Measurements from ENCODE around the gene TBC1D24. TPM values are rescaled to one million over a fixed set of nuclear protein-coding genes. Genes with fewer than 3 reads are reported as not detected.
A peak's percentile ranks its signal among the peaks of the same experiment; 100 is the strongest.

TBC1D24 gene
- total RNA-seq, 2 experiments from 2014 or later, result 18.7 to 23.3 TPM

DNA sequence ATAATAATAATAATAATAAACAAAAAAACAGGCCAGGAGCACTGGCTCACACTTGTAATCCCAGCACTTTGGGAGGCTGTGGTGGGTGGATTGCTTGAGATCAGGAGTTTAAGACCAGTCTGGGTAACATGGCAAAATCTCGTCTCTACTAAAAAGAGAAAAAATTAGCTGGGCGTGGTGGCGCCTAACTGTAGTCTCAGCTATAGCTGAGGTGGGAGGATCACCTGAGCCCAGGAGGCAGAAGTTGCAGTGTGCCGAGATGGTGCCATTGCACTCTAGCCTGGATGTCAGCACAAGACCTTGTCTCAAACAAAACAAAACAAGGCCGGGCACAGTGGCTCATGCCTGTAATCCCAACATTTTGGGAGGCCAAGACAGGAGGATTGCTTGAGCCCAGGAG lies 20.1 kb downstream of the TBC1D24 start:
- no peak overlapping the region for H3K27ac Mint-ChIP-seq
- no peak for DNase-seq
- no peak overlapping the region for H3K4me3 Mint-ChIP-seq
- peaks cover 2% of the 10 kb centered on the region for H3K36me3 Mint-ChIP-seq
- no peaks in the 10 kb centered on the region for H3K4me1 Mint-ChIP-seq
- CTCF ChIA-PET, result interaction anchor here (1.5 kb wide), 1 partner anchor 155 kb away, joined by 3 read pairs; the partner anchor contains the start of gene ABCA3
- H3K9me3 Mint-ChIP-seq (ENCODE audit: low read depth), result no peaks in the 10 kb centered on the region
- no peaks in the 10 kb centered on the region for H3K27me3 Mint-ChIP-seq
- ATAC-seq, result no peak

DNA sequence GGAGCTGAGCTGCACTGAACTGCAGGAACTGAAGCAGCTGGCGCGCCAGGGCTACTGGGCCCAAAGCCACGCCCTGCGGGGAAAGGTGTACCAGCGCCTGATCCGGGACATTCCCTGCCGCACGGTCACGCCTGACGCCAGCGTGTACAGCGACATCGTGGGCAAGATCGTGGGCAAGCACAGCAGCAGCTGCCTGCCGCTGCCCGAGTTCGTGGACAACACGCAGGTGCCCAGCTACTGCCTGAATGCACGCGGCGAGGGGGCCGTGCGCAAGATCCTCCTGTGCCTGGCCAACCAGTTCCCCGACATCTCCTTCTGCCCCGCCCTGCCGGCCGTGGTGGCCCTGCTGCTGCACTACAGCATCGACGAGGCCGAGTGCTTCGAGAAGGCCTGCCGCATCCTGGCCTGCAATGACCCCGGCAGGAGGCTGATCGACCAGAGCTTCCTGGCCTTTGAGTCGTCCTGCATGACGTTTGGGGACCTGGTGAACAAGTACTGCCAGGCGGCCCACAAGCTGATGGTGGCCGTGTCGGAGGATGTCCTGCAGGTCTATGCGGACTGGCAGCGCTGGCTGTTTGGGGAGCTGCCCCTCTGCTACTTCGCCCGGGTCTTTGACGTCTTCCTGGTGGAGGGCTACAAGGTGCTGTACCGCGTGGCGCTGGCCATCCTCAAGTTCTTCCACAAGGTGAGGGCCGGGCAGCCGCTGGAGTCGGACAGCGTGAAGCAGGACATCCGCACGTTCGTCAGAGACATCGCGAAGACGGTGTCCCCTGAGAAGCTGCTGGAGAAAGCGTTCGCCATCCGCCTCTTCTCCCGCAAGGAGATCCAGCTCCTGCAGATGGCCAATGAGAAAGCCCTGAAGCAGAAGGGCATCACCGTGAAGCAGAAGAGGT lies 21.5 kb downstream of the TBC1D24 start:
- no peak overlapping the region for H3K4me3 Mint-ChIP-seq
- H3K27me3 Mint-ChIP-seq, result no peaks in the 10 kb centered on the region
- H3K27ac Mint-ChIP-seq, result no peak overlapping the region
- no peaks in the 10 kb centered on the region for H3K4me1 Mint-ChIP-seq
- ATAC-seq (no peak), DNase-seq (no peak)
- peaks cover 2% of the 10 kb centered on the region for H3K36me3 Mint-ChIP-seq
- CTCF ChIA-PET, result interaction anchor here (0.6 to 1.3 kb wide), 2 partner anchors 14 to 159 kb away, joined by 4 read pairs; no protein-coding TSS in a partner anchor
- H3K9me3 Mint-ChIP-seq (ENCODE audit: low read depth), result no peaks in the 10 kb centered on the region

DNA sequence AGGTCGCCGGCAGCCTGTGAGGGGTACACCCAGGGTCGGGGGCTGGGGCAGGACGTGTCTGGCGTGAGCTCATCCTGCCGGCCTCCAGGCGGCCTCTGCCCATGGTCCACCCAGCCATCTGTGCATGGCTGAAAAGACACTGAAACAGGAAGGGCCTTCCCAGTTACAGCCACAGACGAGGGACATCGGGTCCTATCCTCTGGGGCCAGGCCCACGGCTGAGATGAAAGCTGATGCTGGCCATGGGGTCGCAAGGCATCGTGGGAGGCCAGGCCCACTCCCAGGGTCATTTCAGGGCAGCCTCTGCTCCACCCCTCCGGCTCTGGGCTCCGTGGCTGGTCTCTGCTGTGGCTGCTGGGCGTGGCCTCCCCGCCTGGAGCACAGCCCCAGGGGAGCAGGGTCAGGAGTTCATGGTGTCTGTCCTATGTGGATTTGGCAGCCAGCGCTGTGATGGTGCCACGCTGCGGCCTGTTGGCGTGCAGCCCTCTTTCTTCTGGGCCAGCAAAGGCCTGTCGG lies 22.2 kb downstream of the TBC1D24 start:
- Mint-ChIP-seq H3K9me3 (ENCODE audit: low read depth) (no peaks in the 10 kb centered on the region), H3K27me3 (no peaks in the 10 kb centered on the region), H3K36me3 (peaks cover 2% of the 10 kb centered on the region), H3K4me1 (no peaks in the 10 kb centered on the region), H3K27ac (no peak overlapping the region), H3K4me3 (no peak overlapping the region)
- CTCF ChIA-PET, result no interaction called here
- DNase-seq (no peak), ATAC-seq (no peak)

DNA sequence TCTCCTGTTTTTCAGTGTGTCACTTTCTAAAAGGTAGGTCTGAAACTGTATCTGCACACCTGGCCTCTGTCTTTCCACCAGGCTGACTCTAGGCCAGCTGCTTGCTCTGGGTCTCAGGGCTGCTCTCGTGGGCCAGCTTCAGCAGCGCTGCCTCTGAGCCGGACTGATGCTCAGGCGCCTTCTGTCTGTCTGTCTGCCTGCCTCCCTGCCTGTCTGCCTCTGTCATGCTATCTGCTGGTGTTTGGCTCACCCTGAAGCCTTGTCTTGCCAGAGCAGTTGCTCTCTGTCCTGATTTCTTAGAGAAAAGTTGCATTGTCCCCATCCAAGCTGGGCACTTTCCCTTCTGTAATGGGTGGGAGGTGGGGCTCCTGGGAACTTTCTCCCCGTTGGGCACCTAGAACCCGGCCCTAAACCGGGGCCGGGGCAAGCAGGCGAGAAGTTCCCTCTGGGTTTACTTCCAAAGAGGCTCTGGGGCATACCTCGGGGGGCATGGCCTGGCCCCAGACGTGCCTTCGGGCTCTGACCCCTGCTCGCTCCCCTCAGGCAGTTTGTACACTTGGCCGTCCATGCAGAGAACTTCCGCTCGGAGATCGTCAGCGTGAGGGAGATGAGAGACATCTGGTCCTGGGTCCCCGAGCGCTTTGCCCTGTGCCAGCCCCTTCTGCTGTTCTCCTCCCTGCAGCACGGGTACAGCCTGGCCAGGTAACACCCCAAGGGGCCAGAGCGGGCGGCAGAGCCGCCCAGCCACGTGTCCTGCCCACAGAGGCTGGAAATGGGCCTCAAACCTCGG lies 23.0 kb downstream of the TBC1D24 start:
- no peaks in the 10 kb centered on the region for H3K4me1 Mint-ChIP-seq
- DNase-seq (no peak), ATAC-seq (no peak)
- no peaks in the 10 kb centered on the region for H3K9me3 Mint-ChIP-seq (ENCODE audit: low read depth)
- peaks cover 2% of the 10 kb centered on the region for H3K36me3 Mint-ChIP-seq
- no peaks in the 10 kb centered on the region for H3K27me3 Mint-ChIP-seq
- no peak overlapping the region for H3K27ac Mint-ChIP-seq
- H3K4me3 Mint-ChIP-seq, result no peak overlapping the region
- CTCF ChIA-PET, result interaction anchor here (1.2 kb wide), 1 partner anchor 10 kb away, joined by 4 read pairs; no protein-coding TSS in a partner anchor

DNA sequence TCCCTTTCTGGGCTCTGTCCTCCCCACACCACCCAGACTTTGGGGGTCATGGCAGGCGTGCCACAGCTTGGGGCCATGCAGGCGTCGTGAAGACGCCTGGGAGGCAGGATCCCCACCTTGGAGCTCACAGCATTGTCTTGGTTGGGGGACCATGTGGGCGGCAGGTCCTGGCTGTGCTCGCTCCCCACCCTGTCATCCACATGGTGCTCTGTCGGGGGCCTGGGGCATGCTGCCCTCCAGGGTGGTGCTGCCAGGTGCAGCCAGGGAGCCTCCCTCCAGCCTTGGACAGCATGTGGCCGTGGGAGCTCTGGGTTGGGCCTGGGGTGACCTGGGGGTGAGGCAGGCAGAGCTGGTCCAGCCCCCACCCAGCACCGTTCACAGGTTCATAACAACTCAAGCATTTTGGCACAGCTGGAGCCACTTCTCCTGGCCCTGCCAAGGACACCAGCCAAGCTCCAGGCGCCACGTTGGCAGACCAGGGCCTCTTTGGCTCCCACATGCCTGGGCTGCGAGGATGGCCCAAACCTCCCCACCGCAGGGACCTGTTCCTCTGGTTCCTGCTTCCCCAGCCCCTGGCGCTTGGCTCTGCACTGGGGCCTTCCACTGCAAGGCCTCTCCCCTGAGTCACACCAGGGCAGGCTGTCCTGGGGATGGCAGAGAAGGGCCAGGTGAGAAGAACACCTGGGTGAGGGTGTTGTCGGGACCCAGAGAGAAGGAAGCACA lies 23.8 kb downstream of the TBC1D24 start:
- DNase-seq (no peak), ATAC-seq (no peak)
- CTCF ChIA-PET, result interaction anchor here (1.2 kb wide), 1 partner anchor 10 kb away, joined by 4 read pairs; no protein-coding TSS in a partner anchor
- Mint-ChIP-seq H3K4me1 (no peaks in the 10 kb centered on the region), H3K27me3 (no peaks in the 10 kb centered on the region), H3K36me3 (peaks cover 2% of the 10 kb centered on the region), H3K4me3 (no peak overlapping the region), H3K27ac (no peak overlapping the region), H3K9me3 (ENCODE audit: low read depth) (no peaks in the 10 kb centered on the region)

GRCh38 chr16:2499454-2499853 lies 24.5 kb downstream of the TBC1D24 start:
- Mint-ChIP-seq H3K27ac (no peak overlapping the region), H3K36me3 (peaks cover 2% of the 10 kb centered on the region), H3K9me3 (ENCODE audit: low read depth) (no peaks in the 10 kb centered on the region), H3K4me3 (no peak overlapping the region), H3K27me3 (no peaks in the 10 kb centered on the region), H3K4me1 (no peaks in the 10 kb centered on the region)
- no peak for ATAC-seq
- DNase-seq, result no peak
- CTCF ChIA-PET, result interaction anchor here (1.2 to 2.5 kb wide), 4 partner anchors 13 to 248 kb away, joined by 3 to 14 read pairs (median 11); partner anchors contain the start of genes ECI1 and TEDC2

DNA sequence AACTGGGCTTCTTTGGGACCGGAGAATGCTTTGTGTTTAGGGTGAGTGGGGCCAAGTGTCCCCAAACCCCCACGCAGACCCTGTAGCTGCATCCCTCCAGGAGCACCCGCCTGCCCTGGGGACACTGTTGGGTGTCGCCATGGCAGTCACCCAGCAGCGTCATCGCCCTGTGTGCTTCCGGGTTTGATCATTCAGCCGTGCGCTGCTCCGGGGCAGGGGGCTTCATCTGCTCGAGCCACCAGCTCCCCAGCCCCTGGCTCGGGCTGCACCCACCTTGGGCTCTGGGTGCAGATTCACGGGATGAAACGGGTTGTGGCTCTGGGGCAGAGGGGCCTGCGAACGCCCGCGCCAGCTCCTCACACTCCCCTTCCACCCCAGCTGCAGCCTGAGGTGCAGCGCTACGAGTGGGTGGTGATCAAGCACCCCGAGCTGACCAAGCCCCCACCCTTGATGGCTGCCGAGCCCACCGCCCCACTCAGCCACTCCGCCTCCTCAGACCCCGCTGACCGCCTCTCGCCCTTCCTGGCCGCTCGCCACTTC lies 25.0 kb downstream of the TBC1D24 start:
- Mint-ChIP-seq H3K36me3 (peaks cover 2% of the 10 kb centered on the region), H3K4me1 (no peaks in the 10 kb centered on the region), H3K4me3 (no peak overlapping the region), H3K27ac (no peak overlapping the region), H3K27me3 (no peaks in the 10 kb centered on the region), H3K9me3 (ENCODE audit: low read depth) (no peaks in the 10 kb centered on the region)
- no peak for ATAC-seq
- CTCF ChIA-PET, result interaction anchor here (1.2 to 2.5 kb wide), 9 partner anchors 10 to 249 kb away, joined by 3 to 14 read pairs (median 10); partner anchors contain the start of genes ECI1 and TEDC2
- no peak for DNase-seq

- H3K4me1 Mint-ChIP-seq, result no peaks in the 10 kb centered on the region
Observed at GRCh38 chr16:2500430-2500917, 25.5 kb downstream of the TBC1D24 start.

DNA sequence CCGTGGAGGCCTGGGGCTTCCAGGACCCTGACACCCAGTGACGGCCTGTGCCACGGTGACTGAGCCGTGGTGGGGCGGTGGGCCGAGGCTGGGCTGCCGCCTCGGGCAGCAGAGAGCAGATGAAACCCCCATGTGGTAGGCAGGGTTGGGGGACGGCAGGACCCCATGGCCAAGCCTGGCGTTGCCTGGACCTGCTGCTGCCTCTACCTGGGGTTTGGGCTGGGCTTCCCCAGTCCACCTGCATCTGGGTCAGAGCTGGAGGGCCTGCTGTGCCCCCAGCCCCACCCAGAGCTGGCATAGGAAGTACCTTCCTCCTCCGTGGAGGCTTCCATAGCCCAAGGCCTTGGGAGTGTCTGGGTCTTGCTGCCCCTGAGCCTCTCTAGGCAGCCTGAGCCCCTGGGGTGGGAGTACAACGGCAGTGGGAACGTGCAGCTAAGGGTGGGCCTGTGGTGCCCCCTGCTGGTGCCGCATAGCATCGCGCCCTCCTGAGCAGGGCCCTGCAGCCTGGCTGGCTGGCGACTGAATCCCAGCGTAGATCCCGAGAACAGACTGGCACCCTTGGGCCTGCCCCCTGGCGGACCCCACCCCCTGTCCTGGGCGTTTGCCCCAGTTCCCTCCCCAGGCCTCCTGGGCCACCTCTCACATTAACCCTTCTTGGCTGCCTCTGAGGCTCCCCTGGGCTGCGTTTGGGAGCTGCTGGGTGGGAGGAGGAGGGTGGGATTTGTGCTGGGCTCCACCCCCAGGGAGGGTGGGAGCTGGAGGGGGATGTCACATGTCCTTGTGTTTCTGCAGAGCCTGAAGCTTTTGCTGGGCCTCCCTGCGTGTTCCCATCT lies 26.2 kb downstream of the TBC1D24 start:
- no peaks in the 10 kb centered on the region for H3K27me3 Mint-ChIP-seq
- H3K9me3 Mint-ChIP-seq (ENCODE audit: low read depth), result no peaks in the 10 kb centered on the region
- no peak overlapping the region for H3K27ac Mint-ChIP-seq
- peak; percentile 84 for DNase-seq
- peak; percentile 98 for ATAC-seq
- peaks cover 2% of the 10 kb centered on the region for H3K36me3 Mint-ChIP-seq
- H3K4me3 Mint-ChIP-seq, result no peak overlapping the region
- CTCF ChIA-PET, result interaction anchor here (0.6 to 2.5 kb wide), 42 partner anchors 10 to 489 kb away, joined by 3 to 16 read pairs (median 5); partner anchors contain the start of genes ABCA3, AMDHD2, ATP6V0C and CCNF
- no peaks in the 10 kb centered on the region for H3K4me1 Mint-ChIP-seq

More at GRCh38 chr16:2500430-2500917, 25.5 kb downstream of the TBC1D24 start:
- no peak overlapping the region for H3K4me3 Mint-ChIP-seq
- CTCF ChIA-PET, result interaction anchor here (0.6 to 2.5 kb wide), 34 partner anchors 11 to 427 kb away, joined by 3 to 16 read pairs (median 5); partner anchors contain the start of genes ABCA3, AMDHD2, ATP6V0C and CCNF
- peaks cover 2% of the 10 kb centered on the region for H3K36me3 Mint-ChIP-seq
- DNase-seq (no peak), ATAC-seq (peak; percentile 6)
- H3K9me3 Mint-ChIP-seq (ENCODE audit: low read depth), result no peaks in the 10 kb centered on the region
- H3K27me3 Mint-ChIP-seq, result no peaks in the 10 kb centered on the region
- no peak overlapping the region for H3K27ac Mint-ChIP-seq

DNA sequence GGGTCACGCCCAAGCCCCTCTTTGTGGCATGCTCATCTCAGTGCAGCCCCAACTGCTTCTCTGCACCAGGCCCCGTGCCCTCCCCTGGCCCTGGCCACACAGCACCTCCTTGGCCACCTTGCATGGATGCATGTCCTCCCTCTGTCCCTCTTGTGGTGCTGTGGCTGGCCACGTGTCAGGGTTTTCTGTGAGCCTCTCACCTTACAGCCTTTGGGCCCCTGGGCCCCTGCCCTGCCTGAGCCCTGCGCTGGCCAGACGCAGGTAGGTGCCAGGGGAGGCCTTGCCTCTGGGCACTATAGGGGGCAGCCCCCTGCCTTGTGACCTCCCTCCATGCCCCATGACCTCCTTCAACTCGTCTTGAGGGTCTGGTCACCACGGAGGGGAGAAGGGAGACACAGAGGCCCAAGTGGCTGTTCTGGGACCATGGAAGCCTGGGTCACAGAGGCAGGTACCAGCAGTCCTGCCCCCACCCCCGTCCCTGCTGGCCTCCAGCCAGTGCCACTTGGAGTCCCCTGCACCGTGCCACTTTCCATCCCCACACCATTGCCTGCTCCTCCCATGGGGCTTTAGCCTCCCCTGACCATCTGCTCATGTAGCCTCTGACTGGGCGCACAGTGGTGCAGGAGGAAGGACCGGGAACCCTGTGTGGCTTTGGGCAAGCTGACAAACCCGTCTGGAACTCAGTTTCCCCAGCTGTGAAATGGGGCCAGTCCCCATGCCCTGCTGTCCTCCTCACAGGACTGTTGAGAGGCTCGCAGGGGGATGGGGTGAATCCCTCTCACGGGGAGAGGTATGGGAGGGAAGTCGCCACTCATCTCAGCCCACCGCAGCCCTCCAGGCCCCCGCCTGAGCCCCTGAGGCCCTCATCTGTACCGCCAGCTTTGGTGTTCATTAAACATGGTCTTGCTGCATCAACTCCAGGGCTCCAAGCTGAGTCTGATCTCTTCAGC lies 27.3 kb downstream of the TBC1D24 start:
- H3K36me3 Mint-ChIP-seq, result peaks cover 2% of the 10 kb centered on the region
- DNase-seq, result no peak
- no peak for ATAC-seq
- no peaks in the 10 kb centered on the region for H3K9me3 Mint-ChIP-seq (ENCODE audit: low read depth)
- no peak overlapping the region for H3K27ac Mint-ChIP-seq
- CTCF ChIA-PET, result interaction anchor here (0.6 to 2.5 kb wide), 33 partner anchors 9 to 490 kb away, joined by 3 to 16 read pairs (median 5); partner anchors contain the start of genes ABCA3, AMDHD2, ATP6V0C and ECI1
- H3K27me3 Mint-ChIP-seq, result no peaks in the 10 kb centered on the region
- peaks cover 2% of the 10 kb centered on the region for H3K4me1 Mint-ChIP-seq
- H3K4me3 Mint-ChIP-seq, result no peak overlapping the region

DNA sequence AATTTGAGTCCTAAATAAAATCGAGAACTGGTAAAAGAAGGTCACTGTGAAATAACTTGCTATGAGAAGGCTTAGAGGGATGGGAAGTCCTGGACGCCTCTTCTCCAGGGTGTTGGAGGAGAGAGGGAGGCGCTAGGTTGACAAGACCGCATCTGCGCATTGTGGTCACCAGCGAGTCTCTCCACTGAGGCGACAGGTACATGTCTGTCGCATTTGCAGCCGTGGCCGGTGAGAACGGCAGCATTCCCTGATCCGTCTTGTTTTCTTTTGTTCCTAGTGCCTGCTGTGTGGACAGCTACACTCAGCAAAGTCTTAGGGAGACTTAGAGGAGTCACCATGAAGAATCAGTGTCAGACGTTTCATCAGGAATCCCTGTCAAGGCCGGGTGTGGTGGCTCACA lies 30.8 kb downstream of the TBC1D24 start:
- no peaks in the 10 kb centered on the region for H3K36me3 Mint-ChIP-seq
- CTCF ChIA-PET, result interaction anchor here (1.3 kb wide), 1 partner anchor 311 kb away, joined by 3 read pairs; no protein-coding TSS in a partner anchor
- ATAC-seq (no peak), DNase-seq (no peak)
- H3K27me3 Mint-ChIP-seq, result no peaks in the 10 kb centered on the region
- H3K27ac Mint-ChIP-seq, result no peak overlapping the region
- H3K9me3 Mint-ChIP-seq (ENCODE audit: low read depth), result no peaks in the 10 kb centered on the region
- no peak overlapping the region for H3K4me3 Mint-ChIP-seq
- peaks cover 8% of the 10 kb centered on the region for H3K4me1 Mint-ChIP-seq

Measured in activated CD8-positive, alpha-beta memory T cell treated with anti-CD3 and anti-CD28 coated beads, Interleukin-2, amount 10 ng/mL, durations not matched to agents 7 days and 5 days (primary cell).